Mesothelial cell of epicardium (in vitro differentiated cells): Measurements from ENCODE around the gene CRTC2. TPM values are rescaled to one million over a fixed set of nuclear protein-coding genes. Genes with fewer than 3 reads are reported as not detected.
"Not testable (repeated sequence)": the region's sequence is repeated elsewhere in the genome, so short reads cannot be mapped to it uniquely, and the experiment has no call there.

ENCODE experiments used
- DNase-seq, 2 experiments: peaks; one replicate each; pipeline ENCODE4 v3.0.0; 2021; ENCODE audit warnings: low spot score in 2 of 2; ENCODE audit not compliant: unreplicated experiment in 2 of 2
- H3K27ac Mint-ChIP-seq: 2 replicates; pipeline ENCODE4 v1.8.0; 2021; ENCODE audit warnings: mixed read lengths
- H3K27me3 Mint-ChIP-seq: 2 replicates; pipeline ENCODE4 v1.8.0; 2021; ENCODE audit warnings: low read depth, mixed read lengths
- H3K36me3 Mint-ChIP-seq: 2 replicates; pipeline ENCODE4 v1.8.0; 2021; ENCODE audit warnings: mixed read lengths
- H3K4me1 Mint-ChIP-seq: 2 replicates; pipeline ENCODE4 v1.8.0; 2021; ENCODE audit warnings: mixed read lengths
- H3K4me3 Mint-ChIP-seq: 2 replicates; pipeline ENCODE4 v1.8.0; 2021; ENCODE audit warnings: mild to moderate bottlenecking, moderate library complexity, mixed read lengths
- H3K9me3 Mint-ChIP-seq: 2 replicates; pipeline ENCODE4 v1.8.0; 2021; ENCODE audit warnings: mixed read lengths
- CTCF ChIP-seq: fragments of 200-600 bp; sonication (generic); IDR thresholded peaks from one replicate; pipeline ENCODE4 v1.5.0; 2021; ENCODE audit warnings: antibody characterized with exemption; ENCODE audit not compliant: unreplicated experiment
- total RNA-seq: library from RNA; stranded (reverse); gene quantifications from 3 replicates; pipeline ENCODE4 v1.2.1, GENCODE V29; 2021

Gene CRTC2
- total RNA-seq, 1 donor from 2014 or later = 47.1 TPM

DNA sequence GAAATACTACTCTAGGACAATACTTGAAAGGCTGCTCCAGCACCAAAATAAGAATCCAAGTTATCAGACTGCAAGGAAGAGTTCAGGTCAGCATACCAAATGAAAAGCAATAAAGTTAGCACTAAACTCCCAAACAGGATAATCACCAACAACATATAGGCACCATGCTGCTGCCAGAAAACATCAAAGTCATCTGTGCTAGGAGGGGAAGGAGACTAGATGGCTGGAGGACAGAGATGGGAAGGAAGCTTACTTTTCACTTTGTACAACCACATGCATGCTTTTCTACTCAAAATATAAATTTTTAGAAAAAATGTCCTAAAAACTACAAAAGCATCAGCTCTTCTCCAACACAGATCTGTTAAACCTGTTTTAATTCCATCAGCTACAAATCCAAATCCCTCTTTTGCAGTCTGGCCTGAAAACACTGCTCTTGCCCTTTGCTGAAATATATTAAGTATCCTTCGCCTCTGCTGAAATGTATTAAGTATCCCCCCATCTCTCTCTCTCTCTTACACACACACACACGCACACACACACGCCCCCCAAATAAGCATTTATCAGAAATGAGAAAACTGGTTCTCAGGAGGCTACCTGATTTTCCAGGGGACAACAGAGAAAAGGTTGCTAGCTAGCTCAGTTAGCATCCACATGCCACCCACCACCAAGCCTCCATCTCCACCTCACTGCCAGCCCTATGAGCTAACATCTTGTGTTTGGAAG is 37.2 kb downstream of the CRTC2 start:
- Mint-ChIP-seq H3K9me3 (no peaks in the 10 kb centered on the region), H3K4me1 (peaks cover 44% of the 10 kb centered on the region), H3K4me3 (peak overlapping the region; percentile 94), H3K27me3 (no peaks in the 10 kb centered on the region), H3K36me3 (no peaks in the 10 kb centered on the region), H3K27ac (peak overlapping the region; percentile 93)
- TF ChIP-seq CTCF = no peak
- DNase-seq = no peak

DNA sequence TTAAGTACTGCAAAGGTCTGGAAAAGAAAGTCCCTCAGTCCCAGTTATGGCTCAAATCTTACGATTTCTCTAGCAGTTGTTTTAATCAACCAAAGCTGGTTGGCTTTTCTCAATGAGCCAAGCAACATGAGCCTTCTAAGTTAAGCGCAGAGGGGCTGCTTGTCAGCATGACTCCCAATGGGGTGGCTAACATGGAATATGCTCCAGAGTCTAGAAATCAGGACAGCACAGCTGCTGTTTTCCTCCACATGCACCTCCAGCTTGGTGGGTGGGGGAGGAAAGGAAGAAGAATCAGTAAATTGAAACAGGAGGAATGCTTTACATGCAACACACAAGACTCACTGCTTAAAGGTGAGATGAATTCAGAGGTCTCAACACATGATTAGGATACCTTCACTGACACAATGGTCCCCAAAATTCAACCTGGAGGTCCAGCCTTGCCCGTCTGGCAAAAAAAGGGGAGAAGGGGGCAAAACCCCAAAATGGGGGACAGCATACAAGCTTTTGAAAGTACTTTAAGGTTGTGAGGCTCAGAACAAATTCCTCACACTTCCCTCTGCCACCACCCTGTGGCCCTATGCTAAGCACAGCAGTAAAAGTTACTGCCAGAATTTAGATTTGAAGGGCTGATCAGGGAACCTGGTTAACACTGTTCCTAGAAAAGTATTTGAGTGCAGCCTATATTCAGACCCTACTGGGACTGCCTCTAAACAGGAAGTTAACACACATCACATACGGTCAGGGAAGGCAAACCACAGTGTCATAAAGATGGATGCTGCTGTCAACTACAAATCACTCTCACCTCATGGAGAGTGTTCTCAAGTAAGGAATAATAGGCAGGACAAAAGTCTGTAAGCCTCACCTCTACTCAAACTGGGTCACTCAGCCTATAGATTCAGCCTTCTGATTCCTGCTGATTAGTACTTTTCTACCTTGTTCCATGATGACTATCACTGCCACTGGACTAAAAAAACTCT is 38.2 kb downstream of the CRTC2 start:
- Mint-ChIP-seq H3K9me3 (no peaks in the 10 kb centered on the region), H3K4me1 (peaks cover 44% of the 10 kb centered on the region), H3K36me3 (no peaks in the 10 kb centered on the region), H3K4me3 (peak overlapping the region; percentile 94), H3K27ac (peak overlapping the region; percentile 83), H3K27me3 (no peaks in the 10 kb centered on the region)
- TF ChIP-seq CTCF = no peak
- DNase-seq = no peak

DNA sequence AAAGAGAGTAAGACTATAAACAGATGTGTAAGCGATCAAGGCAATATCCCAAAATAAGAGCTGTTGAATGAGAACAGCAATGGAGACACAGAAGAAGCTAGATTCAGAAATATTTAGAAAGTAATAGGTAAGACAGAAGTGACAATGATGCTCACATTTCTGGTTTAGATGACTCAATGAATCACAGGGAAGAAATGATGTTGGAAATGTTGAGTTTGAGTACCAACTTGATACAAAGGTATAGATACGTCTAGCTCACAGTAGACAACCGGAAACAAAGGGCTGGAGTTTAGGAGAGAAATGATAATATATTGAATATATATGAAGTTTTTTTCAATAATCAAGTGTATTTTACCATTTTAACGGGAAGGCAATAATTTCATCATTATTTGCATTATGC is 42.1 kb downstream of the CRTC2 start:
- peaks cover 34% of the 10 kb centered on the region for H3K4me1 Mint-ChIP-seq
- no peaks in the 10 kb centered on the region for H3K36me3 Mint-ChIP-seq
- TF ChIP-seq CTCF = no peak
- no peak overlapping the region for H3K4me3 Mint-ChIP-seq
- no peak overlapping the region for H3K27ac Mint-ChIP-seq
- H3K9me3 Mint-ChIP-seq = no peaks in the 10 kb centered on the region
- no peaks in the 10 kb centered on the region for H3K27me3 Mint-ChIP-seq
- DNase-seq = no peak

GRCh38 chr1:153912349-153912748 is 46.1 kb downstream of the CRTC2 start:
- no peak for DNase-seq
- H3K4me3 Mint-ChIP-seq = no peak overlapping the region
- H3K36me3 Mint-ChIP-seq = peaks cover 8% of the 10 kb centered on the region
- TF ChIP-seq CTCF = no peak
- H3K9me3 Mint-ChIP-seq = peaks cover under 1% of the 10 kb centered on the region
- no peaks in the 10 kb centered on the region for H3K27me3 Mint-ChIP-seq
- peaks cover 2% of the 10 kb centered on the region for H3K4me1 Mint-ChIP-seq
- H3K27ac Mint-ChIP-seq = no peak overlapping the region

- not testable (repeated sequence) for H3K27ac Mint-ChIP-seq, H3K9me3 Mint-ChIP-seq, H3K27me3 Mint-ChIP-seq
Measured at GRCh38 chr1:153910560-153910959, 47.9 kb downstream of the CRTC2 start.

GRCh38 chr1:153908071-153908470 is 50.3 kb downstream of the CRTC2 start:
- H3K36me3 Mint-ChIP-seq = peaks cover 18% of the 10 kb centered on the region
- TF ChIP-seq CTCF = no peak

More at GRCh38 chr1:153910560-153910959, 47.9 kb downstream of the CRTC2 start:
- H3K36me3 Mint-ChIP-seq = peaks cover 18% of the 10 kb centered on the region
- not testable (repeated sequence) for H3K4me1 Mint-ChIP-seq, H3K4me3 Mint-ChIP-seq, DNase-seq

More at GRCh38 chr1:153908071-153908470, 50.3 kb downstream of the CRTC2 start:
- peaks cover 5% of the 10 kb centered on the region for H3K9me3 Mint-ChIP-seq
- peaks cover 2% of the 10 kb centered on the region for H3K4me1 Mint-ChIP-seq
- no peaks in the 10 kb centered on the region for H3K27me3 Mint-ChIP-seq
- no peak overlapping the region for H3K27ac Mint-ChIP-seq
- no peak for DNase-seq
- H3K4me3 Mint-ChIP-seq = no peak overlapping the region
